ENCODE data around the gene STK39. TPM values are rescaled to one million over a fixed set of nuclear protein-coding genes. Genes with fewer than 3 reads are reported as not detected.

The STK39 gene
- polyA plus RNA-seq, 1 donor (not counting 4 experiments of a cell fraction or from before 2014, with no cell fraction given): 20.7 TPM

- DNase-seq (ENCODE audit: low read depth, low spot score): no peak
- no peak overlapping the region for H3K4me2 ChIP-seq (ENCODE audit: control insufficient read depth, extremely low read depth, insufficient read depth, low read depth, low read length)
- peak; percentile 81 for FAIRE-seq
- H3K27ac ChIP-seq (ENCODE audit: control insufficient read depth, insufficient read depth, low read length): no peak overlapping the region
- H4K20me1 ChIP-seq (ENCODE audit: control insufficient read depth, extremely low read depth, insufficient read depth, low read length): no peaks in the 10 kb centered on the region
- no peaks in the 10 kb centered on the region for H3K27me3 ChIP-seq (ENCODE audit: control insufficient read depth, extremely low read depth, insufficient read depth, low read length)
- no peak overlapping the region for H3K9ac ChIP-seq (ENCODE audit: control insufficient read depth, extremely low read depth, insufficient read depth, low read length)
- H3K36me3 ChIP-seq (ENCODE audit: control insufficient read depth in 2 of 2, extremely low read depth in 1 of 2, insufficient read depth in 2 of 2, low read length in 2 of 2): peaks cover 0 to 1% of the 10 kb centered on the region in 2 experiments
- TF ChIP-seq CTCF (optimal IDR thresholded peaks at IDR 0.05 in 1 of 3, IDR thresholded peaks at IDR 0.05 in 1 of 3, conservative IDR thresholded peaks at IDR 0.05 in 1 of 3; ENCODE audit: extremely low read depth in 1 of 3, insufficient read depth in 2 of 3, low read length in 3 of 3) (no peak), EZH2 (IDR thresholded peaks at IDR 0.05; ENCODE audit: low read length) (no peak)
- peaks cover 5% of the 10 kb centered on the region for H3K4me1 ChIP-seq (ENCODE audit: control insufficient read depth, extremely low read depth, insufficient read depth, low read length)
- H3K79me2 ChIP-seq (ENCODE audit: control insufficient read depth, insufficient read depth, low read length): no peaks in the 10 kb centered on the region
- no peaks in the 10 kb centered on the region for H3K9me3 ChIP-seq (ENCODE audit: control insufficient read depth, low read depth, low read length)
- no peak overlapping the region for H2AFZ ChIP-seq (ENCODE audit: control insufficient read depth, low read length)
- no peaks in the 10 kb centered on the region for H3K9me1 ChIP-seq (ENCODE audit: control insufficient read depth, extremely low read depth, insufficient read depth, low read length)
- dilution Hi-C loops (cut with MboI; ENCODE audit: extremely low pct_ligation_motif_present, low sequenced_read_pairs): no loop called here
- H3K4me3 ChIP-seq (ENCODE audit: control insufficient read depth in 2 of 3, extremely low read depth in 1 of 3, insufficient read depth in 2 of 3, low read depth in 1 of 3, low read length in 3 of 3): no peak overlapping the region
Measured at GRCh38 chr2:168033966-168034365, 213.4 kb downstream of the STK39 start.

GRCh38 chr2:168032091-168032490 lies 215.3 kb downstream of the STK39 start:
- no peaks in the 10 kb centered on the region for H3K27me3 ChIP-seq (ENCODE audit: control insufficient read depth, extremely low read depth, insufficient read depth, low read length)
- peaks cover 0 to 1% of the 10 kb centered on the region in 2 experiments for H3K36me3 ChIP-seq (ENCODE audit: control insufficient read depth in 2 of 2, extremely low read depth in 1 of 2, insufficient read depth in 2 of 2, low read length in 2 of 2)
- dilution Hi-C loops (cut with MboI; ENCODE audit: extremely low pct_ligation_motif_present, low sequenced_read_pairs): no loop called here
- peaks cover 5% of the 10 kb centered on the region for H3K4me1 ChIP-seq (ENCODE audit: control insufficient read depth, extremely low read depth, insufficient read depth, low read length)
- peak; percentile 32 for FAIRE-seq
- no peak overlapping the region for H3K27ac ChIP-seq (ENCODE audit: control insufficient read depth, insufficient read depth, low read length)
- H3K79me2 ChIP-seq (ENCODE audit: control insufficient read depth, insufficient read depth, low read length): no peaks in the 10 kb centered on the region
- no peak overlapping the region for H3K9ac ChIP-seq (ENCODE audit: control insufficient read depth, extremely low read depth, insufficient read depth, low read length)
- H2AFZ ChIP-seq (ENCODE audit: control insufficient read depth, low read length): no peak overlapping the region
- H4K20me1 ChIP-seq (ENCODE audit: control insufficient read depth, extremely low read depth, insufficient read depth, low read length): no peaks in the 10 kb centered on the region
- no peaks in the 10 kb centered on the region for H3K9me3 ChIP-seq (ENCODE audit: control insufficient read depth, low read depth, low read length)
- no peak for TF ChIP-seq CTCF (optimal IDR thresholded peaks at IDR 0.05 in 1 of 3, IDR thresholded peaks at IDR 0.05 in 1 of 3, conservative IDR thresholded peaks at IDR 0.05 in 1 of 3; ENCODE audit: extremely low read depth in 1 of 3, insufficient read depth in 2 of 3, low read length in 3 of 3)
- TF ChIP-seq EZH2 (IDR thresholded peaks at IDR 0.05; ENCODE audit: low read length): no peak
- no peaks in the 10 kb centered on the region for H3K9me1 ChIP-seq (ENCODE audit: control insufficient read depth, extremely low read depth, insufficient read depth, low read length)
- H3K4me2 ChIP-seq (ENCODE audit: control insufficient read depth, extremely low read depth, insufficient read depth, low read depth, low read length): no peak overlapping the region
- DNase-seq (ENCODE audit: low read depth, low spot score): no peak
- H3K4me3 ChIP-seq (ENCODE audit: control insufficient read depth in 2 of 3, extremely low read depth in 1 of 3, insufficient read depth in 2 of 3, low read depth in 1 of 3, low read length in 3 of 3): no peak overlapping the region
